GM12801 (cell line): ENCODE results near the gene SIDT2.

ENCODE experiments used
- TF ChIP-seq, protein P1 (sequence below): IDR thresholded peaks from one replicate; pipeline ENCODE4 v1.5.1; 2011; ENCODE audit warnings: control low read depth; ENCODE audit not compliant: insufficient read length; ENCODE audit errors: extremely low read depth

The SIDT2 gene

DNA sequence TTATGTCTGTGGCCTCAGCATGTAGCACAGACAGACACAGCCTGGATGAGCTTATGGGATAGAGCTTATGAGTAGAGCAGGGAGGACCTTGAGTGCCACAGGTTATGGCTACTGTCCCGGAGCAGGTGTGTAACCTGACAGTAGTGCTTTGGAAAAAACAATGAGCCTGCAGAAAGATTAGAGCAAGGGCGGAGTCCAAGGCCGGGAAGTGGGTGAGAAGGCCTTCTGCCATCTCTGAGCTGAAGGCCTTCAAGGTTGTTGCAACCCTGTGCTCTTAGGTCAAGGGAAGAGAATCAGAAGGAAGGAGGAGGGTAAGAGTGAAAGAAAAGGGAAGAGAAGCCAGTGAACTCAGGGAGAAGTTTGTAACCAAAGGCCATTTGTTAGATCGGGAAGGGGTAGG is 16.7 kb downstream of the SIDT2 start:
- TF ChIP-seq, protein P1, sequence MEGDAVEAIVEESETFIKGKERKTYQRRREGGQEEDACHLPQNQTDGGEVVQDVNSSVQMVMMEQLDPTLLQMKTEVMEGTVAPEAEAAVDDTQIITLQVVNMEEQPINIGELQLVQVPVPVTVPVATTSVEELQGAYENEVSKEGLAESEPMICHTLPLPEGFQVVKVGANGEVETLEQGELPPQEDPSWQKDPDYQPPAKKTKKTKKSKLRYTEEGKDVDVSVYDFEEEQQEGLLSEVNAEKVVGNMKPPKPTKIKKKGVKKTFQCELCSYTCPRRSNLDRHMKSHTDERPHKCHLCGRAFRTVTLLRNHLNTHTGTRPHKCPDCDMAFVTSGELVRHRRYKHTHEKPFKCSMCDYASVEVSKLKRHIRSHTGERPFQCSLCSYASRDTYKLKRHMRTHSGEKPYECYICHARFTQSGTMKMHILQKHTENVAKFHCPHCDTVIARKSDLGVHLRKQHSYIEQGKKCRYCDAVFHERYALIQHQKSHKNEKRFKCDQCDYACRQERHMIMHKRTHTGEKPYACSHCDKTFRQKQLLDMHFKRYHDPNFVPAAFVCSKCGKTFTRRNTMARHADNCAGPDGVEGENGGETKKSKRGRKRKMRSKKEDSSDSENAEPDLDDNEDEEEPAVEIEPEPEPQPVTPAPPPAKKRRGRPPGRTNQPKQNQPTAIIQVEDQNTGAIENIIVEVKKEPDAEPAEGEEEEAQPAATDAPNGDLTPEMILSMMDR: no peak

DNA sequence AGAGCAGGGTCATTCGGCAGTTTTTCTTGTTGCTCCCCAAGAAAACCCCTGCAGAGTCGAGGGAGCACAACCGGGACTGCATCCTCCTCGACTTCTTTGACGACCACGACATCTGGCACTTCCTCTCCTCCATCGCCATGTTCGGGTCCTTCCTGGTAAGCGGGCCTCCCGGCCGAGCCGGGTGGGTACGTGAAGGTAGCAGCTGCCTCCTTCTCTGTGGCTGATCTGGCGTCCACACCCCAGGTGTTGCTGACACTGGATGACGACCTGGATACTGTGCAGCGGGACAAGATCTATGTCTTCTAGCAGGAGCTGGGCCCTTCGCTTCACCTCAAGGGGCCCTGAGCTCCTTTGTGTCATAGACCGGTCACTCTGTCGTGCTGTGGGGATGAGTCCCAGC is 17.2 kb downstream of the SIDT2 start:
- TF ChIP-seq, protein P1: no peak

DNA sequence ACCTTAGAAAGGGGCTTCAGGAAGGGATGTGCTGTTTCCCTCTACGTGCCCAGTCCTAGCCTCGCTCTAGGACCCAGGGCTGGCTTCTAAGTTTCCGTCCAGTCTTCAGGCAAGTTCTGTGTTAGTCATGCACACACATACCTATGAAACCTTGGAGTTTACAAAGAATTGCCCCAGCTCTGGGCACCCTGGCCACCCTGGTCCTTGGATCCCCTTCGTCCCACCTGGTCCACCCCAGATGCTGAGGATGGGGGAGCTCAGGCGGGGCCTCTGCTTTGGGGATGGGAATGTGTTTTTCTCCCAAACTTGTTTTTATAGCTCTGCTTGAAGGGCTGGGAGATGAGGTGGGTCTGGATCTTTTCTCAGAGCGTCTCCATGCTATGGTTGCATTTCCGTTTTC is 18.5 kb downstream of the SIDT2 start:
- TF ChIP-seq, protein P1: no peak

DNA sequence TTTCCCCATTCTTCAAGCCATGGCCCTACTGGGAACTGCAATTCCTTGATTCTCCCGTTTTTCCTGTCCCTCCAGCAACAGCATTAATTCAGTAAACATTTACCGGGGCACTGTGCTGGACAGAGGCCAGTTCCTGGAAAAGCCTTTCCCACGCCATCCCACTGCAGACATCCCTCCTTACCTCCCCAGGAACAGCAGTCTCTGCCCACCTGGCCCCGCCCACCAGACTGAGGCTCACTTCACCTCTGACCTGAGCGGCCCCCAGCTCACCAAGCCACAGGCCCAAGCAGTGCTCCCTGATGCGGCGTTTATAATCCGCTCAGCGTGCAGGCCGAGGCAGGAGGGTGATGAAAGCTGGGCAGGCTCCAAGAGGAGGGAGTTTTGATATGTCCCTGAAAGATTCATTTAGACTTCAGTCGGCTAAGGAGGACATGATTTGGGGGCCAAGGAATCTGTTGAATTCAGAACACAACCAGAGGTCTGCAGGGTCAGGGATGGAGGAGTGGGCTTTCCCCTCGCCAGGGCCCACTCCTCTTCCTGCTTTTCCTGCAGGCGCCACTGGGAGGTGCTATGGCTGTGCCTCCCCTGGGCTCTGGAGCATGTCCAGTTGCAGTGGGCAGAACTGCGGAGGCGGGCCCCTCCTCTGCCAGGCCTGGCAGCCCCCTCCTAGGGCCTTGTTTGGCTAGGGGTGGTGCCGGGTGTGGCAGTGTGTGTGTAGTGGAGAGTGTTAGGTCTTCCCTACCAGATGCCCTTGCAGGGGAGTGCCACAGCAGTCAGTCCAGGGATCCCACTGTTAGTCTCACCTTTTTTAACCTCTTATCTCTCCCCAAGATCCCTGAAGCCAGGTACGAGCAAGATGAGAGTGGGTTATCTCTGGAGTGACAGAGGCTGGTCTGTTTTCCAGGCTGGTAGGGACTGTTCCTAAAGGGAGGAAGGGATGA is 19.2 kb downstream of the SIDT2 start:
- TF ChIP-seq, protein P1: no peak

DNA sequence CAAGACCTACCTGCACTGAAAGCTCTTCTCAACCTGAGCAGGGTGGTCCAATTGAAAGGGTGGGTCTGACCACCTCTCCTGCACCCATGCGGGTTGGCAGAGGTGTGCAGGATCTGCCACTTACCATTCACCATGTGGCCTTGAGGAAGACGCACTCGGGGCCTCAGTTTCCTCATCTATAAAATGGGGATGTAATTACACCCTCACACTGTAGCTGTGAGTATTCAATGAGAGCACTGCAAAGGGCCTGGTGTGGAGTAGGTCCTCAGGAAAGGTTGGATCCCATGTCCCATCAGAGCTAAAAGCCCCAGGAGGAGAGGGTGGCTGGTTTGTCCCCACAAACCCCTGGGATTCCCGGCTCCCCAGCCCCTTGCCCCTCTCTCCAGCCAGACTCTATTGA is 20.1 kb downstream of the SIDT2 start:
- TF ChIP-seq, protein P1: no peak

DNA sequence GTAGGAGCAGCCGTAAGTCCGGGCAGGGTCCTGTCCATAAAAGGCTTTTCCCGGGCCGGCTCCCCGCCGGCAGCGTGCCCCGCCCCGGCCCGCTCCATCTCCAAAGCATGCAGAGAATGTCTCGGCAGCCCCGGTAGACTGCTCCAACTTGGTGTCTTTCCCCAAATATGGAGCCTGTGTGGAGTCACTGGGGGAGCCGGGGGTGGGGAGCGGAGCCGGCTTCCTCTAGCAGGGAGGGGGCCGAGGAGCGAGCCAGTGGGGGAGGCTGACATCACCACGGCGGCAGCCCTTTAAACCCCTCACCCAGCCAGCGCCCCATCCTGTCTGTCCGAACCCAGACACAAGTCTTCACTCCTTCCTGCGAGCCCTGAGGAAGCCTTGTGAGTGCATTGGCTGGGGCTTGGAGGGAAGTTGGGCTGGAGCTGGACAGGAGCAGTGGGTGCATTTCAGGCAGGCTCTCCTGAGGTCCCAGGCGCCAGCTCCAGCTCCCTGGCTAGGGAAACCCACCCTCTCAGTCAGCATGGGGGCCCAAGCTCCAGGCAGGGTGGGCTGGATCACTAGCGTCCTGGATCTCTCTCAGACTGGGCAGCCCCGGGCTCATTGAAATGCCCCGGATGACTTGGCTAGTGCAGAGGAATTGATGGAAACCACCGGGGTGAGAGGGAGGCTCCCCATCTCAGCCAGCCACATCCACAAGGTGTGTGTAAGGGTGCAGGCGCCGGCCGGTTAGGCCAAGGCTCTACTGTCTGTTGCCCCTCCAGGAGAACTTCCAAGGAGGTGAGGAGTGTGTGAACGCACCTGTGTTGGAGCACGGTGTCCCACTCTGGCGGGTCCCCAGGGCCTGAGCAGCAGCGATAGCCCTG is 20.7 kb downstream of the SIDT2 start, which contains the start of gene TAGLN:
Gene TAGLN, plus strand, starts transcription at position 318 of the 863 bp plus-strand sequence. CDS start 3,644 bp downstream, outside the sequence.
- TF ChIP-seq, protein P1: no peak
